ENCODE results near the gene LRP3.

Gene LRP3

DNA sequence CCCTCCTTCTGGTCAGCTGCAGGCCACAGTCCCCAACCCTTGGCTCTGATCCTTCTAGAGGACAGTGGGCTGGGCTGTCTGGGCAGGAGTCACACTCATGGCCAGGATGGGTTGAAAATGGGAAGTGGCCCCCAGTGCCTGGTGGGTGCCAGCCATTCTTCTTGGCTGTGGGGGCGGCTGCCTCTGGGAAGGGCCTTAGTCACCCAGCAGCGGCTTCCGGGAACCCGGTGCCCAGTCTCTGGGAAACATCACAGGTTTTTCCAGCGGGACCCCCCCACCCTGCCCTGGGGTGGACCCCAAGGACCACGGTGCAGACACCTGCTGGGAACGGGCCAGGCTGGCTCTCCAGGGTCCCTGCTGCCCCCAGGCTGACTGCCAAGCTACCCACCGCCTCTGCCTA is 58.8 kb downstream of the LRP3 start:
- DNase-seq (ENCODE audit: low spot score) = peak; percentile 52

GRCh38 chr19:33254245-33254824 is 60.2 kb downstream of the LRP3 start:
- DNase-seq (ENCODE audit: low spot score) = no peak

DNA sequence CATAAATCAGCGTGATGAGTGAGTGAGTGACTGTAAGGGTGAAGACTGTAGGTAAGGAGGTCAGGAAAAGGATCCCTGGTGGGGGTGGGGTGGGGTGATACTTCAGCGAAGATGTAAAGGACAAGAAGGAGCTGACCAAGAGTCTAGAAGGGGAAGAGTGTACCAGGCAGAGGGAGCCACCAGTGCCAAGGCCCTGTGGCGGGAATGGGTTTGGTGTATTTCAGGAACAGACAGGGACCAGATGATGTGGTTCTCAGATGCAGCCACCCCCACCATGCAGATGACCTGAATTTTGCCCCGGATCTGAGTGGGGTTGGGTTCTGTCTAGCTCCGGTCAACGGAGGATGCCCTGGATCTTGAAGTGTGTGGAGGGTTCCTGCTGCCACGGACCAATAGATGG is 61.7 kb downstream of the LRP3 start:
- DNase-seq (ENCODE audit: low spot score) = no peak

- DNase-seq (ENCODE audit: low spot score) = no peak
Observed at GRCh38 chr19:33256261-33256660, 62.1 kb downstream of the LRP3 start.

GRCh38 chr19:33257828-33258227 is 63.7 kb downstream of the LRP3 start:
- no peak for DNase-seq (ENCODE audit: low spot score)
